Measurements from ENCODE around the gene PCDHA13.

PCDHA13 gene

DNA sequence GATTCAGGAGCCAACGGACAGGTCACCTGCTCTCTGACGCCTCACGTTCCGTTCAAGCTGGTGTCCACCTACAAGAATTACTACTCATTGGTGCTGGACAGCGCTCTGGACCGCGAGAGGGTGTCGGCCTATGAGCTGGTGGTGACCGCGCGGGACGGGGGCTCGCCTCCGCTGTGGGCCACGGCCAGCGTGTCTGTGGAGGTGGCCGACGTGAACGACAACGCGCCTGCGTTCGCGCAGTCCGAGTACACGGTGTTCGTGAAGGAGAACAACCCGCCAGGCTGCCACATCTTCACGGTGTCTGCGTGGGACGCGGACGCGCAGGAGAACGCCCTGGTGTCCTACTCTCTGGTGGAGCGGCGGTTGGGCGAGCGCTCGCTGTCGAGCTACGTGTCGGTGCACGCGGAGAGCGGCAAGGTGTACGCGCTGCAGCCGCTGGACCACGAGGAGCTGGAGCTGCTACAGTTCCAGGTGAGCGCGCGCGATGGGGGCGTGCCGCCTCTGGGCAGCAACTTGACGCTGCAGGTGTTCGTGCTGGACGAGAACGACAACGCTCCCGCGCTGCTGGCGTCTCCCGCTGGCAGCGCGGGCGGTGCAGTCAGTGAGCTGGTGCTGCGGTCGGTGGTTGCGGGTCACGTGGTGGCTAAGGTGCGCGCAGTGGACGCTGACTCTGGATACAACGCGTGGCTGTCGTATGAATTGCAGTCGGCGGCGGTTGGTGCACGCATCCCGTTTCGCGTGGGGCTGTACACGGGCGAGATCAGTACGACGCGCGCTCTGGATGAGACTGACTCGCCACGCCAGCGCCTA lies 24.5 kb upstream of the PCDHA13 start:
- peaks cover 50% of the 10 kb centered on the region for H3K9me3 ChIP-seq (ENCODE audit: control insufficient read depth, low read length)
- no peak overlapping the region for H2AK5ac ChIP-seq (ENCODE audit: low read length, severe bottlenecking)
- no peak overlapping the region for H2BK12ac ChIP-seq (ENCODE audit: low read length in 2 of 2)
- no peaks in the 10 kb centered on the region for H3K27me3 ChIP-seq (ENCODE audit: control insufficient read depth in 1 of 2, insufficient read depth in 1 of 2, low read length in 2 of 2)
- H2BK120ac ChIP-seq (ENCODE audit: low read depth, low read length) = no peak overlapping the region
- H3K4me2 ChIP-seq (ENCODE audit: low read length, poor library complexity, severe bottlenecking) = no peak overlapping the region
- H3K4me3 ChIP-seq (ENCODE audit: insufficient read depth in 1 of 2, low read depth in 1 of 2, low read length in 2 of 2) = no peak overlapping the region
- DNase-seq = no peak
- H4K91ac ChIP-seq (ENCODE audit: low read length) = peak overlapping the region; percentile 3
- peaks cover under 1% of the 10 kb centered on the region for H3K4me1 ChIP-seq (ENCODE audit: control insufficient read depth, insufficient read depth, low read depth, low read length)
- WGBS = 98% methylated on average over 83 of the region's 94 CpGs
- H3K14ac ChIP-seq (ENCODE audit: low read length in 2 of 2) = no peak overlapping the region
- H4K8ac ChIP-seq (ENCODE audit: low read length) = no peak overlapping the region
- H3K36me3 ChIP-seq (ENCODE audit: control insufficient read depth in 1 of 2, insufficient read depth in 2 of 2, low read depth in 1 of 2, low read length in 2 of 2) = peaks cover 0 to 10% of the 10 kb centered on the region in 2 experiments
- no peak overlapping the region for H3K18ac ChIP-seq (ENCODE audit: low read depth in 1 of 2, low read length in 2 of 2)
- no peak overlapping the region for H2BK15ac ChIP-seq (ENCODE audit: low read depth, poor library complexity, severe bottlenecking)
- no peak overlapping the region for H3K27ac ChIP-seq (ENCODE audit: low read length, poor library complexity, severe bottlenecking)
- H3K79me1 ChIP-seq (replicated peaks; ENCODE audit: low read length, poor library complexity, severe bottlenecking) = no peaks in the 10 kb centered on the region
- H3K4ac ChIP-seq (ENCODE audit: low read depth in 1 of 2, low read length in 2 of 2) = no peak overlapping the region
- no peak overlapping the region for H3K9ac ChIP-seq (ENCODE audit: low read length)
- no peak overlapping the region for H2BK5ac ChIP-seq (ENCODE audit: low read depth, low read length, poor library complexity, severe bottlenecking)
- H2AFZ ChIP-seq (ENCODE audit: low read depth, low read length) = no peak overlapping the region
- H3K23ac ChIP-seq (ENCODE audit: low read length in 2 of 2) = no peak overlapping the region

DNA sequence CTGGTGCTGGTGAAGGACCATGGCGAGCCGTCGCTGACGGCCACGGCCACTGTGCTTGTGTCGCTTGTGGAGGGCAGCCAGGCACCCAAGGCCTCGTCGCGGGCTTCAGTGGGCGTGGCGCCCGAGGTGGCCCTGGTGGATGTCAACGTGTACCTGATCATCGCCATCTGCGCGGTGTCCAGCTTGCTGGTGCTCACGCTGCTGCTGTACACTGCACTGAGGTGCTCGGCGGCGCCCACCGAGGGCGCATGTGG lies 24.0 kb upstream of the PCDHA13 start:
- Histone ChIP-seq H4K8ac (ENCODE audit: low read length) (no peak overlapping the region), H2BK5ac (ENCODE audit: low read depth, low read length, poor library complexity, severe bottlenecking) (no peak overlapping the region), H3K18ac (ENCODE audit: low read depth in 1 of 2, low read length in 2 of 2) (no peak overlapping the region), H3K9me3 (ENCODE audit: control insufficient read depth, low read length) (peaks cover 53% of the 10 kb centered on the region), H3K9ac (ENCODE audit: low read length) (no peak overlapping the region), H3K27me3 (ENCODE audit: control insufficient read depth in 1 of 2, insufficient read depth in 1 of 2, low read length in 2 of 2) (no peaks in the 10 kb centered on the region), H2BK120ac (ENCODE audit: low read depth, low read length) (no peak overlapping the region), H2BK15ac (ENCODE audit: low read depth, poor library complexity, severe bottlenecking) (no peak overlapping the region), H3K14ac (ENCODE audit: low read length in 2 of 2) (no peak overlapping the region), H2AK5ac (ENCODE audit: low read length, severe bottlenecking) (no peak overlapping the region), H2AFZ (ENCODE audit: low read depth, low read length) (no peak overlapping the region), H4K91ac (ENCODE audit: low read length) (peak overlapping the region; percentile 3), H3K4me3 (ENCODE audit: insufficient read depth in 1 of 2, low read depth in 1 of 2, low read length in 2 of 2) (no peak overlapping the region), H3K79me1 (replicated peaks; ENCODE audit: low read length, poor library complexity, severe bottlenecking) (no peaks in the 10 kb centered on the region), H3K4me1 (ENCODE audit: control insufficient read depth, insufficient read depth, low read depth, low read length) (peaks cover 4% of the 10 kb centered on the region), H3K23ac (ENCODE audit: low read length in 2 of 2) (no peak overlapping the region), H3K36me3 (ENCODE audit: control insufficient read depth in 1 of 2, insufficient read depth in 2 of 2, low read depth in 1 of 2, low read length in 2 of 2) (peaks cover 0 to 15% of the 10 kb centered on the region in 2 experiments), H3K27ac (ENCODE audit: low read length, poor library complexity, severe bottlenecking) (no peak overlapping the region), H2BK12ac (ENCODE audit: low read length in 2 of 2) (no peak overlapping the region), H3K4me2 (ENCODE audit: low read length, poor library complexity, severe bottlenecking) (no peak overlapping the region), H3K4ac (ENCODE audit: low read depth in 1 of 2, low read length in 2 of 2) (no peak overlapping the region)
- DNase-seq = no peak
- WGBS = over 99% methylated on average over 22 of the region's 22 CpGs

DNA sequence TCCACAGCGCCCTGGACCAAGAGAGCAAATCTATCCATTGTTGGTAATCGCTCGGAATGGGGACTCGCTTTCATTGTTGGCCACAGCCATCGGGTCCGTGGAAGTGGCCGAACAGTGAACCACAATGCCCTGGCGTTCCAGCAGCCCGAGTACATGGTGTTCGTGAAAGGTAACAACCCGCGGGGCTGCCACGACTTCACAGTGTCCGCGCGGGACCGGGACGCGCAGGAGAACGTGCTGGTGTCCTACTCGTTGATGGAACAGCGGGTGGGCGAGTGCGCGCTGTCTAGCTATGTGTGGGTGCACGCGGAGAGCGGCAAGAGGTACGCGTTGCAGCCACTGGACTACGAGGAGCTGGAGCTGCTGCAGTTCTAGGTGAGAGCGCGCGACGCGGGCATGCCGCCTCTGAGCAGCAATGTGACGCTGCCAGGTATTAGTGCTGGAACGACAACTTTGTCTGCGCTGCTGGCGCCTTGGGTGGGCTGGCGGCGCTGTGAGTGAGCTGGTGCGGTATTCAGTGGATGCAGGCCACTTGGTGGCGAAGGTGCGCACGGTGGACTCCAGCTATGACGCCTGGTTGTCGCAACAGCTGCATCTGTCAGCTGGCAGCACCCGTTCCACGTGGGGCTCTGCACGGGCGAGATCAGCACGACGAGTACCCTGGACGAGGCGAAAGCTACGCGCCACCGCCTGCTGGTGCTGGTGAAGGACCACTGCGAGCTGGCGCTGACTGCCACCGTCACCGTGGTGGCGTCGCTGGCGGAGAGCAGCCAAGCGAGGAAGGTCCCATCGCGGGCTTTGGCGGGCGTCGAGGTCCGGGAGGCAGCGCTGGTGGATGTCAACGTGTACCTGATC lies 19.3 kb upstream of the PCDHA13 start:
- Histone ChIP-seq H3K14ac (ENCODE audit: low read length in 2 of 2) (no peak overlapping the region), H2AFZ (ENCODE audit: low read depth, low read length) (no peak overlapping the region), H2BK12ac (ENCODE audit: low read length in 2 of 2) (no peak overlapping the region), H3K23ac (ENCODE audit: low read length in 2 of 2) (no peak overlapping the region), H3K9ac (ENCODE audit: low read length) (no peak overlapping the region), H3K27ac (ENCODE audit: low read length, poor library complexity, severe bottlenecking) (no peak overlapping the region), H3K27me3 (ENCODE audit: control insufficient read depth in 1 of 2, insufficient read depth in 1 of 2, low read length in 2 of 2) (no peaks in the 10 kb centered on the region), H3K4me2 (ENCODE audit: low read length, poor library complexity, severe bottlenecking) (no peak overlapping the region), H3K4me3 (ENCODE audit: insufficient read depth in 1 of 2, low read depth in 1 of 2, low read length in 2 of 2) (peak overlapping the region in 1 of 2 experiments; percentile 1), H3K9me3 (ENCODE audit: control insufficient read depth, low read length) (peaks cover 57% of the 10 kb centered on the region), H2BK15ac (ENCODE audit: low read depth, poor library complexity, severe bottlenecking) (no peak overlapping the region), H3K79me1 (replicated peaks; ENCODE audit: low read length, poor library complexity, severe bottlenecking) (no peaks in the 10 kb centered on the region), H3K4ac (ENCODE audit: low read depth in 1 of 2, low read length in 2 of 2) (no peak overlapping the region), H4K8ac (ENCODE audit: low read length) (peak overlapping the region; percentile 13), H2AK5ac (ENCODE audit: low read length, severe bottlenecking) (no peak overlapping the region), H3K18ac (ENCODE audit: low read depth in 1 of 2, low read length in 2 of 2) (no peak overlapping the region), H3K4me1 (ENCODE audit: control insufficient read depth, insufficient read depth, low read depth, low read length) (peaks cover 4% of the 10 kb centered on the region), H2BK120ac (ENCODE audit: low read depth, low read length) (no peak overlapping the region), H3K36me3 (ENCODE audit: control insufficient read depth in 1 of 2, insufficient read depth in 2 of 2, low read depth in 1 of 2, low read length in 2 of 2) (peaks cover 0 to 14% of the 10 kb centered on the region in 2 experiments), H4K91ac (ENCODE audit: low read length) (peak overlapping the region; percentile 34), H2BK5ac (ENCODE audit: low read depth, low read length, poor library complexity, severe bottlenecking) (no peak overlapping the region)
- 97% methylated on average over 76 of the region's 76 CpGs for WGBS
- no peak for DNase-seq

Data from mesenchymal stem cell (in vitro differentiated cells and primary cell).